Neuronal stem cell (in vitro differentiated cells): ENCODE results near the gene ACVR1B.

Source experiments
- DNase-seq: peaks from one replicate; pipeline ENCODE4 v3.0.0-alpha.2; 2013; ENCODE audit warnings: low spot score
- H2AFZ ChIP-seq: one replicate; pipeline ENCODE4 v1.6.1; 2013; ENCODE audit warnings: mild to moderate bottlenecking, low read length, inconsistent platforms
- H2AK5ac ChIP-seq: 2 replicates; pipeline ENCODE4 v1.6.1; 2013; ENCODE audit warnings: low read depth, mild to moderate bottlenecking, inconsistent platforms, low read length, moderate library complexity, mixed read lengths
- H2BK120ac ChIP-seq: 2 replicates; pipeline ENCODE4 v1.6.1; 2013; ENCODE audit warnings: low read depth, mild to moderate bottlenecking, inconsistent platforms, low read length, moderate library complexity, mixed read lengths
- H2BK12ac ChIP-seq: one replicate; pipeline ENCODE4 v1.6.1; 2013; ENCODE audit warnings: low read length, inconsistent platforms
- H2BK15ac ChIP-seq: 2 replicates; pipeline ENCODE4 v1.6.1; 2013; ENCODE audit warnings: mild to moderate bottlenecking, low read length, inconsistent platforms, mixed read lengths
- H2BK5ac ChIP-seq: one replicate; pipeline ENCODE4 v1.6.1; 2013; ENCODE audit warnings: inconsistent platforms, mild to moderate bottlenecking, low read length, moderate library complexity
- H3K14ac ChIP-seq: one replicate; pipeline ENCODE4 v1.6.1; 2013; ENCODE audit warnings: low read length, inconsistent platforms
- H3K18ac ChIP-seq: 2 replicates; pipeline ENCODE4 v1.6.1; 2013; ENCODE audit warnings: low read length, inconsistent platforms
- H3K23ac ChIP-seq: 2 replicates; pipeline ENCODE4 v1.6.1; 2013; ENCODE audit warnings: low read depth, mild to moderate bottlenecking, mixed read lengths, low read length, inconsistent platforms; ENCODE audit not compliant: poor library complexity
- H3K27ac ChIP-seq: replicated peaks from 3 replicates; pipeline ENCODE4 v1.5.1; 2013; ENCODE audit warnings: low read length, inconsistent platforms
- H3K27me3 ChIP-seq, 3 experiments: 2 replicates each; pipeline ENCODE4 v1.6.1; 2013; ENCODE audit warnings: low read length in 3 of 3, mild to moderate bottlenecking in 2 of 3, inconsistent platforms in 1 of 3, low read depth in 1 of 3, mixed read lengths in 1 of 3, moderate library complexity in 1 of 3; ENCODE audit not compliant: control insufficient read depth in 3 of 3, insufficient read depth in 3 of 3
- H3K36me3 ChIP-seq, 2 donors: replicated peaks in 1 of 2; 2 replicates each; pipeline ENCODE4 v1.6.1; 2013; ENCODE audit warnings: low read length in 2 of 2; ENCODE audit not compliant: control insufficient read depth in 2 of 2, insufficient read depth in 2 of 2
- H3K4ac ChIP-seq: 2 replicates; pipeline ENCODE4 v1.6.1; 2013; ENCODE audit warnings: inconsistent platforms, mild to moderate bottlenecking, low read length, moderate library complexity
- H3K4me1 ChIP-seq, 2 donors: 1 replicate in 1 of 2; 2 replicates in 1 of 2; pipeline ENCODE4 v1.6.1; 2013; ENCODE audit warnings: low read length in 2 of 2, low read depth in 1 of 2; ENCODE audit not compliant: control insufficient read depth in 2 of 2, insufficient read depth in 1 of 2
- H3K4me2 ChIP-seq: one replicate; pipeline ENCODE4 v1.6.1; 2013; ENCODE audit warnings: mild to moderate bottlenecking, low read length, inconsistent platforms; ENCODE audit not compliant: insufficient read depth, poor library complexity, severe bottlenecking
- H3K4me3 ChIP-seq, 2 donors: 2 replicates each; pipeline ENCODE4 v1.5.1; 2013; ENCODE audit warnings: low read length in 2 of 2, mild to moderate bottlenecking in 2 of 2, inconsistent platforms in 1 of 2, moderate library complexity in 1 of 2
- H3K79me1 ChIP-seq: one replicate; pipeline ENCODE4 v1.6.1; 2013; ENCODE audit warnings: low read depth, mild to moderate bottlenecking, inconsistent platforms, low read length, moderate library complexity
- H3K9ac ChIP-seq: one replicate; pipeline ENCODE4 v1.6.1; 2013; ENCODE audit warnings: mild to moderate bottlenecking, low read depth, low read length, inconsistent platforms; ENCODE audit not compliant: poor library complexity
- H3K9me3 ChIP-seq, 2 donors: replicated peaks in 1 of 2; 2 replicates each; pipeline versions ENCODE3 to v1.6.1; 2013; ENCODE audit warnings: low read length in 2 of 2, mild to moderate bottlenecking in 2 of 2, inconsistent platforms in 1 of 2, low read depth in 1 of 2, mixed read lengths in 1 of 2, moderate library complexity in 1 of 2; ENCODE audit not compliant: control insufficient read depth in 2 of 2, insufficient read depth in 1 of 2
- H4K8ac ChIP-seq: one replicate; pipeline ENCODE4 v1.6.1; 2013; ENCODE audit warnings: low read depth, mild to moderate bottlenecking, inconsistent platforms, low read length, moderate library complexity
- H4K91ac ChIP-seq: one replicate; pipeline ENCODE4 v1.6.1; 2013; ENCODE audit warnings: low read length, low read depth, mild to moderate bottlenecking, inconsistent platforms; ENCODE audit not compliant: poor library complexity
- WGBS, 2 donors: extraction: QIAGEN DNeasy Blood & Tissue Kit; methylation state at CpG; one replicate each; pipeline ENCODE4 v1.1.7; 2013; ENCODE audit warnings: missing lambda C conversion rate in 2 of 2, mixed read lengths in 1 of 2; ENCODE audit not compliant: insufficient read length in 2 of 2, insufficient replicate concordance in 1 of 2; ENCODE audit errors: extremely low coverage in 2 of 2; 5-methylcytosine and 5-hydroxymethylcytosine counted together

The ACVR1B gene

DNA sequence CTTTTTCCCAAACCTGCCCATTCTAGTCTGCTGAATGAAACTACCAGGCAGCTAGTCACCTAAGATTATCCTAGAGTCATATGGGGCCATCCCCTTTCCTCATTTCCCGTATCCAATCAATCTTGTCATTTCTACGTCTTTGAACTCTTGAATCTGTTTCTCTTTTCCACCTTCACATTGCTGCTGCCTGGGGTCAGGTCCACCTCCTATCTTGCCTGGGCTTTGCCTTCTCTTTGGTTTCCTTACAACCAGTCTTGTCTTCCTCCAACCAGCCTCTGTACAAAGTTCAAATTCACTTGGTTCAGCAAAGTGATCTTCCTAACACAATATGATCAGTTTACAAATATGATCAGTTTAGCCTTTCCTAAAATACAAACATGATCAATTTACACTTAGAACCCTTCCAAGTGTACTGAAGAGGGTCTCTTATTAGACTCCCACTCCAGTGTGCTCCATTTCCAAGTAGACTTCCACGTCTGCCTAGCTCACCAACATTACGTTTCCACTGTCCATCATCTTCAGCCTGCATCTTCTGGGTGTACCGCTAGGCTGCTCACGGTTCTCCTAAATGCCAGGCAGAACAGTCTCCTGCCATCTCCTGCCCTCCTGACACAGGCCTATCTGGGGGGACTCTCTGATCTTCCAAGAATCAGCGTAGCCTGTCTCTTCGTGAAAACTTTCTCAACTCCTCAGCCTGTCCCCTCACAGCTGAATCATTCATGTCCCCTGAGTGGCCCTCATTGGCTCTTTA lies 4.1 kb upstream of the ACVR1B start:
- Histone ChIP-seq H2AFZ (no peak overlapping the region), H2BK5ac (no peak overlapping the region), H3K4me1 (peaks cover 2 to 4% of the 10 kb centered on the region in 2 donors), H3K79me1 (no peaks in the 10 kb centered on the region), H4K91ac (no peak overlapping the region), H3K36me3 (no peaks in the 10 kb centered on the region), H3K4me2 (no peak overlapping the region), H3K14ac (no peak overlapping the region), H3K9ac (no peak overlapping the region), H2AK5ac (no peak overlapping the region), H3K9me3 (peaks cover 9 to 14% of the 10 kb centered on the region in 2 donors), H4K8ac (no peak overlapping the region), H2BK120ac (no peak overlapping the region), H3K27me3 (peaks cover 3 to 49% (median 20%) of the 10 kb centered on the region in 3 experiments), H2BK15ac (no peak overlapping the region), H3K4ac (no peak overlapping the region), H3K18ac (no peak overlapping the region), H2BK12ac (no peak overlapping the region), H3K23ac (no peak overlapping the region), H3K27ac (no peak overlapping the region), H3K4me3 (no peak overlapping the region)
- DNase-seq, result no peak
- no CpG with 5 or more reads among the region's 8 CpGs for WGBS, 2 donors

DNA sequence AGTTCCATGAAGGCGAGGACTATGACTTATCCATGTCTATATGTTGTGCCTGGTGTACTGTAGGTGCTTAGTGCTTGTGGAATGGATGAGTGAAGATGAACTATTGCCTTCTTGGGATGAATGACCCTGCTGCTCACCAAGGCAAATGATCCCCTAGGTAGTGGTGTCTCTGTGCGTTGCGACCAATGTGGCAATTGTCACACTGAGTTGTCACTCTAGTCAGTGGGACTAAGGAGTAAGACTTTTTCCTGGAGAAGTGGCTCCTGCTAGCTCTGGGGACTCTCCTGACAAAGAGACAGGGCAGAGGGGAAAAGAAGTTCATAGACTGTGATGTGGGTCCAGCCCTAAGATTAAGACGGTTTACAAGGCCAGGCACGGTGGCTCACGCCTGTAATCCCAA lies 3.4 kb upstream of the ACVR1B start:
- Histone ChIP-seq H3K79me1 (no peaks in the 10 kb centered on the region), H2BK120ac (no peak overlapping the region), H3K4me3 (no peak overlapping the region), H3K27me3 (peaks cover 3 to 44% (median 20%) of the 10 kb centered on the region in 3 experiments), H3K4me2 (no peak overlapping the region), H3K18ac (no peak overlapping the region), H3K14ac (no peak overlapping the region), H2AK5ac (no peak overlapping the region), H3K9ac (no peak overlapping the region), H3K23ac (no peak overlapping the region), H3K4me1 (peaks cover 2 to 4% of the 10 kb centered on the region in 2 donors), H2BK5ac (no peak overlapping the region), H4K8ac (no peak overlapping the region), H2BK12ac (no peak overlapping the region), H3K27ac (no peak overlapping the region), H4K91ac (no peak overlapping the region), H3K4ac (no peak overlapping the region), H2BK15ac (no peak overlapping the region), H3K9me3 (peaks cover 9 to 14% of the 10 kb centered on the region in 2 donors), H3K36me3 (peaks cover 0 to 2% of the 10 kb centered on the region in 2 donors), H2AFZ (no peak overlapping the region)
- DNase-seq, result no peak
- no CpG with 5 or more reads among the region's 6 CpGs for WGBS, 2 donors

DNA sequence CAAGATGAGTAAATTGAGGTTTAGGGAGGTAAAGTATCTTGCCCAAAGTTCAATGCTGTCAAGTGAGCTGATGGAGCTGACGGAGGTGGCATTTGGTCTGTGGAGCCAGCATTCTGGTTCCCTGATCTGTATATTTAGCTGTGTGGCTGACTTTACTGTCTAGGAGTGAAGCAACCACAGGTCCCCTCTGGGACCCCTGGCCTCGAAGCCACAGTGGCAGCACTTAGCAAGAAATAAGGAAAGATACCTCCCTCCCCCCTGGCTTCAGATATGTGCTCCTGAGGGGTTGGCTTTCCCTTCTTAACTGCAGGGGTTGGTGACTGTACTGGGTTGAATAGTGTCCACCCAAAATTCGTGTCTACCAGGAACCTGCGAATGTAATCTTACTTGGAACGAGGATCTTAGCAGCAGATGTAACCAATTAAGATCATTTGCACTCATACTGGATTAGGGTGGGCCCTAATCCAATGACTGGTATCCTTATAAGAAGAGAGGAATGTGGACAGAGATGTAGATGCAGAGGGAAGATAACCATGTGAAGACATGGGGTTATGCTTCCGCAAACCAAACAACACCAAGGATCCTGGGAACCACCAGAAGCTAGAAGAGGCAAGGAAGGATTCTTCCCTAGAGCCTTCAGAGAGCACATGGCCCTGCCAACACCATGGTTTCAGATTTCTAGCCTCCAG lies 2.0 kb upstream of the ACVR1B start:
- H3K36me3 ChIP-seq, result peaks cover 0 to 5% of the 10 kb centered on the region in 2 donors
- H4K8ac ChIP-seq, result no peak overlapping the region
- H3K14ac ChIP-seq, result no peak overlapping the region
- no peak overlapping the region for H4K91ac ChIP-seq
- WGBS, 2 donors, result no CpG with 5 or more reads among the region's 6 CpGs
- H2BK12ac ChIP-seq, result no peak overlapping the region
- H3K23ac ChIP-seq, result no peak overlapping the region
- H3K18ac ChIP-seq, result no peak overlapping the region
- H2BK120ac ChIP-seq, result no peak overlapping the region
- no peak overlapping the region for H2AK5ac ChIP-seq
- no peak overlapping the region for H3K4me2 ChIP-seq
- H3K4me1 ChIP-seq, result peaks cover 4 to 16% of the 10 kb centered on the region in 2 donors
- H3K79me1 ChIP-seq, result no peaks in the 10 kb centered on the region
- no peak for DNase-seq
- H2BK5ac ChIP-seq, result no peak overlapping the region
- peaks cover 2 to 9% of the 10 kb centered on the region in 2 donors for H3K9me3 ChIP-seq
- H3K27ac ChIP-seq, result no peak overlapping the region
- H3K4me3 ChIP-seq, result no peak overlapping the region
- no peak overlapping the region for H2BK15ac ChIP-seq
- H3K9ac ChIP-seq, result no peak overlapping the region
- H2AFZ ChIP-seq, result no peak overlapping the region
- peaks cover 3 to 38% (median 18%) of the 10 kb centered on the region in 3 experiments for H3K27me3 ChIP-seq
- H3K4ac ChIP-seq, result no peak overlapping the region

DNA sequence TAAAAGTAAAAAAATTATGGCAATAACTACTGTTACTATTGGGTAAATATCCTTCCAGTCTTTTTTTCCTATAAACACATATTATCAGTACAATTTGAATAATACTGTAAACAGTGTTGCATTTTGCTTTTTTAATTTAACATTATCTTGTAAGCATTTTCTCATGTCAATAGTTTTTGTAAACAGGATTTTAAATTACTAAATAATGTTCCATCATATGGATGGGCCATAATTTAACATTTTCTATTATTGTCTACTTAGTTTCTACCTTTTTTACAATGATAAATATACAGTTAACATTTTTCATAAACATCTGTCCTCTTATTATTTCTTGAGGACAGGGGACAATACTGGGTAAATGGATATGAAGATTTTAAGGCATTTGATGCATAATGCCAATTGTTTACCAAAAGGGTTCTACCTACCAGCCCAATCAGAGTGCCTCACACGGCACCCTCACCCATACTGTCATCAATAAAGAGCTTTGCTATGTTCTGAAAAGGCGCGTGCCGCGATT lies 759 bp upstream of the ACVR1B start:
- no CpG with 5 or more reads among the region's 5 CpGs for WGBS, 2 donors
- Histone ChIP-seq H3K9me3 (peaks cover 2 to 3% of the 10 kb centered on the region in 2 donors), H3K36me3 (peaks cover 0 to 16% of the 10 kb centered on the region in 2 donors)

More for the DNA sequence above, 759 bp upstream of the ACVR1B start:
- Histone ChIP-seq H3K4me3 (peak overlapping the region; percentile 64 to 82), H3K27me3 (peaks cover 3 to 38% (median 18%) of the 10 kb centered on the region in 3 experiments), H3K18ac (peak overlapping the region; percentile 85), H3K4ac (no peak overlapping the region), H4K91ac (no peak overlapping the region), H4K8ac (no peak overlapping the region), H2BK12ac (peak overlapping the region; percentile 53), H3K9ac (peak overlapping the region; percentile 66), H3K4me1 (peaks cover 4 to 22% of the 10 kb centered on the region in 2 donors), H2AK5ac (no peak overlapping the region), H3K79me1 (no peaks in the 10 kb centered on the region), H2BK120ac (no peak overlapping the region), H3K23ac (no peak overlapping the region), H2BK15ac (peak overlapping the region; percentile 70), H2BK5ac (no peak overlapping the region), H3K4me2 (peak overlapping the region; percentile 81), H2AFZ (peak overlapping the region; percentile 98), H3K14ac (no peak overlapping the region), H3K27ac (no peak overlapping the region)
- no peak for DNase-seq
